ENCODE results near the gene CCNL2. TPM values are rescaled to one million over a fixed set of nuclear protein-coding genes. Genes with fewer than 3 reads are reported as not detected.
"Not testable (repeated sequence)": the region's sequence is repeated elsewhere in the genome, so short reads cannot be mapped to it uniquely, and the experiment has no call there.

The CCNL2 gene
- total and polyA plus RNA-seq, 2 experiments from 2014 or later = 166 to 284 TPM

DNA sequence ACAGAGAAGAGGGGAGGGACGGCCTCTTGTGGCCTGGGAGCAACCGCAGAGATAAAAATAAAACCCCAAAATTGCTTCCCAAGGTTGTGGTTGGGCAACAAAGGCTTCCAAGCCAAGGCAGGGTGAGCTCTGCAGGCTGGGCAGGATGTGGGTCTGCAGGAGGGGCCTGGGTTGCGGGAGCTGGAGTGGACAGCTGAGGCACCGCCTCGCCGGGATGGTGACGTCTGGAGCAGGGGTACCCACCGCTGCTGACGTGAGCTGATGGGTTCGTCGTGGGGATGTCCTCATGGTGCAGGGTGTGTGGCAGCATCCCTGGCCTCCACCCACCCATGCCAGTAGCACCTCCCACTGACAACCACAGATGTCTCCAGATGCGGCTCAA lies 27.8 kb downstream of the CCNL2 start:
- Histone ChIP-seq H3K9me3 (ENCODE audit: low read depth) (no peaks in the 10 kb centered on the region), H3K79me2 (peaks cover 27% of the 10 kb centered on the region), H3K4me1 (ENCODE audit: insufficient read depth) (peaks cover 9% of the 10 kb centered on the region), H3K27ac (no peak overlapping the region), H2AFZ (no peak overlapping the region), H3K27me3 (no peaks in the 10 kb centered on the region), H3K9me2 (replicated peaks; ENCODE audit: insufficient read depth) (no peaks in the 10 kb centered on the region), H3K4me2 (no peak overlapping the region), H3K4me3 (no peak overlapping the region), H4K20me1 (ENCODE audit: insufficient read depth, poor library complexity, severe bottlenecking) (no peaks in the 10 kb centered on the region), H3K36me3 (replicated peaks; ENCODE audit: insufficient read depth, low read depth) (no peaks in the 10 kb centered on the region)
- WGBS (ENCODE audit: low lambda C conversion rate, missing lambda C conversion rate) = 92% methylated on average over 11 of the region's 12 CpGs
- TF ChIP-seq EZH2phosphoT487 (IDR thresholded peaks at IDR 0.05; ENCODE audit: low read depth, severe bottlenecking, unreplicated experiment) (no peak), EZH2 (IDR thresholded peaks at IDR 0.05; ENCODE audit: borderline replicate concordance) (no peak)
- TF ChIP-seq, protein P1, sequence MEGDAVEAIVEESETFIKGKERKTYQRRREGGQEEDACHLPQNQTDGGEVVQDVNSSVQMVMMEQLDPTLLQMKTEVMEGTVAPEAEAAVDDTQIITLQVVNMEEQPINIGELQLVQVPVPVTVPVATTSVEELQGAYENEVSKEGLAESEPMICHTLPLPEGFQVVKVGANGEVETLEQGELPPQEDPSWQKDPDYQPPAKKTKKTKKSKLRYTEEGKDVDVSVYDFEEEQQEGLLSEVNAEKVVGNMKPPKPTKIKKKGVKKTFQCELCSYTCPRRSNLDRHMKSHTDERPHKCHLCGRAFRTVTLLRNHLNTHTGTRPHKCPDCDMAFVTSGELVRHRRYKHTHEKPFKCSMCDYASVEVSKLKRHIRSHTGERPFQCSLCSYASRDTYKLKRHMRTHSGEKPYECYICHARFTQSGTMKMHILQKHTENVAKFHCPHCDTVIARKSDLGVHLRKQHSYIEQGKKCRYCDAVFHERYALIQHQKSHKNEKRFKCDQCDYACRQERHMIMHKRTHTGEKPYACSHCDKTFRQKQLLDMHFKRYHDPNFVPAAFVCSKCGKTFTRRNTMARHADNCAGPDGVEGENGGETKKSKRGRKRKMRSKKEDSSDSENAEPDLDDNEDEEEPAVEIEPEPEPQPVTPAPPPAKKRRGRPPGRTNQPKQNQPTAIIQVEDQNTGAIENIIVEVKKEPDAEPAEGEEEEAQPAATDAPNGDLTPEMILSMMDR (IDR thresholded peaks at IDR 0.05; ENCODE audit: poor library complexity) = no peak
- DNase-seq (ENCODE audit: low spot score) = no peak

DNA sequence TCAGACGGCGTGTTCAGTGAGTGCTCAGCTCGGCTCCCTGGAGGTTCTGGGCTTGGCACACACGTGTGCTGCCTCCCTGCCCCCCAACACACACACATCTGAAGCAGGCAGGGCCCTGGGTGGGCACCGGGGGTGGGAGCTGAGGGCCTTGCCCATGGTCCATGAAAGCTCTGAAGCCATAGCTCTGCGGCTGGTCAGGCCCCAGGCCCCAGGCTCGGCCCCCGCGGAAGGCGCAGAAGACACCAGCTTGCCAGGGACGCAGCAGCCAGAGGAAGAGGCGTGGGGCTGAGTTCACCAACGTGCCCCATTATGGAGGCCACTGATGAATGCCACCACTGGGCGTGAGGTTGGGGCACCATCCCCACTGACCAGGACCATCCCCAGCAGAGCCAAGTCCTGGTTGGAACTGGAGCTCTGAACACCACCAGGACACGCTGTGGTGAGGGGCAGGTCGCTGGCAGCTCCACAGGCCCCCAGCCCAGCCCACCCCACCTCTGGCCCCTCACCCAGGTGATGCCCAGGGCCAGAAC lies 28.3 kb downstream of the CCNL2 start:
- TF ChIP-seq, protein P1 (IDR thresholded peaks at IDR 0.05; ENCODE audit: poor library complexity) = no peak
- no peak overlapping the region for H3K4me3 ChIP-seq
- no peaks in the 10 kb centered on the region for H3K9me2 ChIP-seq (replicated peaks; ENCODE audit: insufficient read depth)
- H2AFZ ChIP-seq = no peak overlapping the region
- H3K27me3 ChIP-seq = no peaks in the 10 kb centered on the region
- H3K4me1 ChIP-seq (ENCODE audit: insufficient read depth) = peaks cover 6% of the 10 kb centered on the region
- no peaks in the 10 kb centered on the region for H4K20me1 ChIP-seq (ENCODE audit: insufficient read depth, poor library complexity, severe bottlenecking)
- DNase-seq (ENCODE audit: low spot score) = no peak
- 94% methylated on average over 14 of the region's 16 CpGs for WGBS (ENCODE audit: low lambda C conversion rate, missing lambda C conversion rate)
- H3K79me2 ChIP-seq = peaks cover 24% of the 10 kb centered on the region
- H3K36me3 ChIP-seq (replicated peaks; ENCODE audit: insufficient read depth, low read depth) = no peaks in the 10 kb centered on the region
- no peak overlapping the region for H3K27ac ChIP-seq
- no peaks in the 10 kb centered on the region for H3K9me3 ChIP-seq (ENCODE audit: low read depth)
- no peak overlapping the region for H3K4me2 ChIP-seq

DNA sequence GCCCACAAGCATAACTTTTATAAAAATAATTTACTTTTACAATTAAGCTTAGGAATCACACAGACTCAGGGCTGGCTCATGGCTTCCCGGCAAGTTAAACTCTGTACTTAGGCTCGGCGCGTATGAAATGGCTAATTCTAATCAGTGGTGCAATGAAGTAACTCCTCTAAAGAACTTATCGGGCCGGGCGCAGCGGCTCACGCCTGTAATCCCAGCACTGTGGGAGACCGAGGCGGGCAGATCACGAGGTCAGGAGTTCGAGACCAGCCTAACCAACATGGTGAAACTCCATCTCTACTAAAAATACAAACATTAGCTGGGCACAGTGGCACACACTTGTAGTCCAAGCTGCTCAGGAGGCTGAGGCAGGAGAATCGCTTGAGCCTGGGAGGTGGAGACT lies 29.0 kb downstream of the CCNL2 start:
- not testable (repeated sequence) for H4K20me1 ChIP-seq (ENCODE audit: insufficient read depth, poor library complexity, severe bottlenecking); H3K9me2 ChIP-seq (replicated peaks; ENCODE audit: insufficient read depth); H3K36me3 ChIP-seq (replicated peaks; ENCODE audit: insufficient read depth, low read depth); DNase-seq (ENCODE audit: low spot score); H3K4me2 ChIP-seq; H3K4me1 ChIP-seq (ENCODE audit: insufficient read depth); H2AFZ ChIP-seq; H3K9me3 ChIP-seq (ENCODE audit: low read depth); H3K27me3 ChIP-seq; H3K27ac ChIP-seq; H3K4me3 ChIP-seq
- 93% methylated on average over 14 of the region's 14 CpGs for WGBS (ENCODE audit: low lambda C conversion rate, missing lambda C conversion rate)
- peaks cover 23% of the 10 kb centered on the region for H3K79me2 ChIP-seq

DNA sequence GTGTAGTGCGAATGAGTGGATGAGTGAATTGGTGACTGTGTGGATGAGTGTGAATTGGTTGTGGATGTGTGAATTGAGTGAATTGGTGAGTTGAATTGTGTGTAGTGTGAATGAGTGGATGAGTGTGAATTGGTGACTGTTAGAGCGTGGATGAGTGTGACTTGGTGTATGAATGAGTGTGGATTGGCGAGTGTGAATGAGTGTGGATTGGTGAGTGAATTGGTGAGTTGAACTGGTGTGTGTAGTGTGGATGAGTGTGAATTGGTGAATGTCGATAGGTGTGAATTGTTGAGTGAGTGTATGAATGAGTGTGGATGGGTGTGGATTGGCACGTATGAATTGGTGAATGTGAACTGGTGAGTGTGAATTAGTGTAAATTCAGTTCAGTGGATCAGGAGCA lies 31.8 kb downstream of the CCNL2 start:
- no peaks in the 10 kb centered on the region for H3K9me3 ChIP-seq (ENCODE audit: low read depth)
- H3K9me2 ChIP-seq (replicated peaks; ENCODE audit: insufficient read depth) = no peaks in the 10 kb centered on the region
- 100% methylated on average over 5 of the region's 5 CpGs for WGBS (ENCODE audit: low lambda C conversion rate, missing lambda C conversion rate)
- no peaks in the 10 kb centered on the region for H4K20me1 ChIP-seq (ENCODE audit: insufficient read depth, poor library complexity, severe bottlenecking)
- H3K4me2 ChIP-seq = no peak overlapping the region
- no peak overlapping the region for H3K27ac ChIP-seq
- H3K4me1 ChIP-seq (ENCODE audit: insufficient read depth) = peaks cover 2% of the 10 kb centered on the region
- H3K79me2 ChIP-seq = peaks cover 1% of the 10 kb centered on the region
- no peak for TF ChIP-seq EZH2phosphoT487 (IDR thresholded peaks at IDR 0.05; ENCODE audit: low read depth, severe bottlenecking, unreplicated experiment)
- TF ChIP-seq, protein P1 (IDR thresholded peaks at IDR 0.05; ENCODE audit: poor library complexity) = no peak
- no peak for TF ChIP-seq EZH2 (IDR thresholded peaks at IDR 0.05; ENCODE audit: borderline replicate concordance)
- no peaks in the 10 kb centered on the region for H3K36me3 ChIP-seq (replicated peaks; ENCODE audit: insufficient read depth, low read depth)
- H2AFZ ChIP-seq = no peak overlapping the region
- no peaks in the 10 kb centered on the region for H3K27me3 ChIP-seq
- DNase-seq (ENCODE audit: low spot score) = no peak
- no peak overlapping the region for H3K4me3 ChIP-seq

All from hepatocyte (in vitro differentiated cells).